EL (cell line): ENCODE results near the gene ATF6.
"Not testable (repeated sequence)": the region's sequence is repeated elsewhere in the genome, so short reads cannot be mapped to it uniquely, and the experiment has no call there.

Experiments used
- DNase-seq: peaks from one replicate; pipeline ENCODE4 v3.0.0-alpha.2; 2016

Gene ATF6

DNA sequence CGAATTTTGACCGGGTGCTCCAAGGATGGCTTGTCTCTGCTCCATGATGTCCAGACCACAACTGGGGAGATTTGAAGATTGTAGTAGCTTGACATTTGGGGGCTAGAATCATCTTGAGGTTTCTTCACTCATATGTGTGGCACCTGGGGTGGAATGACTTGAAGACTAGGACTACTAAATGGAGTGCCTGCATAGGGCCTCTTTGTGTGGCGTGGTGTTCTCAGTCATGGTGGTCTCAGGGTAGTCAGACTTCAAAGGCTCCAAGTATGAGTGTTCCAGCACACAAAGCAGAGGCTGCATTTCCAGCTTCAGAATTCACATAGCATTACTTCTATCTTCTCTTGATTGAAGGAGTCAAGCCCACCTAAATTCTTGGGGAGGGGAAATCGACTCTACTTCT lies 16.8 kb downstream of the ATF6 start:
- DNase-seq, result no peak

DNA sequence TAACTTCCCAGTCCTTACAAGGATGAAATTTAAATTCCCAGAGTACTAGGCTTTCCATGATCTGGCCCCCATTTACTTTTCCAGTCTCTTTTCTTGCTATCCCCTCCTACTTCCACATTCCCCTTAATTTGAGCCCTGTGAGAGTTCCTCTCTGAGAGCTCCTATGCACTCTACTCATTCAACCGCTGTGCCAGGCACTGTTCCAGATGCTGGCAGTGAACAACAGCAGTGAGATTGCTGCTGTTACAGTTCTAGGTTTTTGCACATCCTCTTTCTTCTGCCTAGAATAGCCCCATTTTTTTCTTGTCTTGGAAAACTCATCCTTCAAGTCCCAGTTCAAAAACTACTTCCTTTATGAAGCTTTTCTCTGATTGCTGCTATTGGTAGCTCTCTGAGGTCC lies 18.8 kb downstream of the ATF6 start:
- DNase-seq, result no peak

DNA sequence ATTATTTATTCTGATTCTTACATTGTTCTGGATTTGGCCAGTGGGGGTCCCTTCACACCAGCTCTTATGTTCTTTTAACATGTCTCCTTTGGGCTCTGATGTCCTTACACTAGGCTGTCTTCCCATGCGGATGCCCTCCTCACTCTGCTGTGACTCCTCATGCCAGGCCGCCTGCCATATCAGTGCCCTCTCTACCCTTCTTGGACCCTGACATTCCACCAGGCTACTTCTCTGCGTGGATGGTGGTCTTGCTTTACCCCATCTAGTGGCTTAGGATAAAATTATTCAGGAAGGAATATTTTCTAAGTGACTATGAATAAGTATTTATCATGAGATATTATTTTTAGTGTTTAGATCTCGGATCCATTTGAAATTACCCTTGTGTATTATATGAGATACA lies 21.2 kb downstream of the ATF6 start:
- DNase-seq, result no peak

DNA sequence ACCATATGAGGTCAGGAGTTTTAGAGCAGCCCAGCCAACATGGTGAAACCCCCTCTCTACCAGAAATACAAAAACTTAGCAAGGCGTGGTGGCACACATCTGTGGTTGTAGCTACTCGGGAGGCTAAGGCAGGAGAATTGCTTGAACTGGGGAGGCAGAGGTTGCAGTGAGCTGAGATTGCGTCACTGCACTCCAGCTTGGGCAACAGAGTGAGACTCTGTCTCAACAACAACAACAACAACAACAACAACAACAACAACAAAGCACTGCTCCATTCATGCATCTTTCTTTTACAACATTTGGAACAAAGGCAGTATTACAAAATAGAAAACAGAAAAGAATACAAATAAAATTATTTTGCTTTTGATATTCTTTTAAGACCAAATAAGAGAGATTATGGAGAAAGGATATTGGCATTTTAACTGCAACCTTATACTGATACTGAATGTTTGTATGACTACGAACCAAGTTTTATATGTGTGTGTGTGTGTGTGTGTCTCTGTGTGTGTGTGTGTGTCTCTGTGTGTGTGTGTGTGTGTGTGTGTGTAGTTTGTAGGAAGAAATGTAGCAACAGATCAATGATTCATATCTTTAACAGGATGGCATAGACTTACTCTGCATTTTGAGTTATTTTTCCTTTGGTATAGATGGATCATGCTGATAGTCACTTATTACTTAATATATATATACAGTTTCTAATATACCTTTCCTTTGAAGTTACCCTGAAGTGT lies 24.6 kb downstream of the ATF6 start:
- DNase-seq, result no peak

DNA sequence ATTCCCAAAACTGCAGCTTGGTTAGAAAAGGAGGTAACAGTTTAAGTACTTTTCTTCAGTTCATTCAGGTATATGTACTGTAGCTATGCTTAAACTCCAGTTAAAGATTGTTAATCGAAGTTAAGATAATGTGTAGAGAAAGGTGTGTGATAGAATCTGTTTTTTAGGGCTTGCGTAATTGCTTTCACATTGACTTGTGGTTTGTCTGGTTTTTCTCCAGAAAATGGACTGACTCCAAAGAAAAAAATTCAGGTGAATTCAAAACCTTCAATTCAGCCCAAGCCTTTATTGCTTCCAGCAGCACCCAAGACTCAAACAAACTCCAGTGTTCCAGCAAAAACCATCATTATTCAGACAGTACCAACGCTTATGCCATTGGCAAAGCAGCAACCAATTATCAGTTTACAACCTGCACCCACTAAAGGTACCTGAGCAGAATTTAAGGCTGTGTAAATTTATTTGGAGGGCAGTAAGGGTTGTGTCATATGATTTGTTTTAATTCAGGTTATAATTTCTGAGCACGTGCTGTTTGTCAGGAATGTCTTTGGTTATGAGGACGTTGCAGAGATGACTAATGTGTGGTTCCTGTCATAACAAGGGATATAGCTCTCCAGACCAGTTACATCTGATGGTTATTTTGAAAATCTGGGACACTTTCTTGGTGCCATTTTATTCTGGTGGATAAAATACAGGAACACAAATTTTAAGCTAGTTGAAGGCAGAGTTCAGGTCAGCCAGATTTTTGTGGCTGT lies 26.0 kb downstream of the ATF6 start:
- DNase-seq, result peak; percentile 58

DNA sequence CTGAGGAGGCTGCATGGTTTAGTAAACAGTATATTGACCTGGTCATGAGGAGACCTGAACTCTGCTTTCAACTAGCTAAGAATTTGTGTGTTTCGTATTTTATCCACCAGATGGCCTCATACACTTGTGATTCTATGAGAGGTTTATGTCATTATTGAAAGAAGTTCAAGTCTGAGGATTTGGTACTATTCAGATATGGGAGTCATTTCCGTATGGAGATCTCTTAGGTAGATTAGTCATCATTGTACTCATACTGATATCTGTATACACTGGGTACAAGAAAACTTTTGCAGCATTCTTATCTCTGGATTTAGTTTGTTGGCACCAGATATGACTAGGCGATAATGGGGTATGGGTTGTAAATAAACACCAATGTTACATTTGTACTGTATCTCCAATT lies 26.6 kb downstream of the ATF6 start:
- peak; percentile 82 for DNase-seq

DNA sequence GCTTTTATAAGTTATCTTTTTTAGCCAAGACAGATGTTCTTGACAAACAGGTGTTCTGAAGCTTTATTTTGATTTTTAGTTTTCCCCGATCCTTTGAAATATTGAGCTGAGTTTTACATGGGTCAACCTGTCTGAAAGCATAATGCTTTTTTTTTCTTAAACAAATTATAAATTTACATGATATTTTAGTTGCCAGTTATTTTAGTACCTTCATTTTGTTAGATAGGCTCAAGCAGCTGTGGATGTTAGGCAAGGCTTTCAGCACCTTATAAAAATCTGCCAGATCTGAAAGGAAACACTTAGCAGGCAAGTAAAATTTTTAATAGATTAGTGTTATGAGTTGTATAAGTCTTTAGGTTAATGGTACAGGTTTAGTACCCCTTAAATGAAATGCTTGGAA lies 33.7 kb downstream of the ATF6 start:
- DNase-seq, result no peak

DNA sequence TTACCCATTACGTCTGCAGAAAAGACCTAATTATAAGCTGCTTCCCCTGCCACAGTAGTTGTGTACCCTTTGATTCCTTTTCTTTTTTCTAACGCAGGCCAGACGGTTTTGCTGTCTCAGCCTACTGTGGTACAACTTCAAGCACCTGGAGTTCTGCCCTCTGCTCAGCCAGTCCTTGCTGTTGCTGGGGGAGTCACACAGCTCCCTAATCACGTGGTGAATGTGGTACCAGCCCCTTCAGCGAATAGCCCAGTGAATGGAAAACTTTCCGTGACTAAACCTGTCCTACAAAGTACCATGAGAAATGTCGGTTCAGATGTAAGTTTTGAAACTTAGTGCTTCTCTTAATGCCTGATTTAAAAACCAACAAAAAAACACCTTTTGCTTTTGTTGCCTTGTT lies 35.8 kb downstream of the ATF6 start:
- DNase-seq, result no peak

DNA sequence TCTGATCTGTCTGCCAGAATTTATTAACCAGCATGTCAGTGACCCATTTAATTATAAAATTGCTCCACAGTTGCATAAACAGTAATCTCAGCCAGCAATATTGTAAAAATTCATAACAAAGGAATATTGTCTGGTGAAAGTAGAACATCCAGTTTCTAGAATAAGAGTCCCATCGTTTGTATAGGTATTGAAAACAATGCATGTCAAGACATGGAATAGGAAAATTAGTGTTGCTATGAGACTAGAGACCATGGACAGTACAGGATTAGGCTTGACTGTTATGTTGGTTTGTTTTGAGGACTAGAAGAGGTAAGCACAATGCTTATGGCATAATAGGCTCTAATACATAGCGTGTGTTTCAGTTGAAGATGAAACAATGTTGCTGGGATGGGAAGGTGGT lies 37.1 kb downstream of the ATF6 start:
- DNase-seq, result no peak

DNA sequence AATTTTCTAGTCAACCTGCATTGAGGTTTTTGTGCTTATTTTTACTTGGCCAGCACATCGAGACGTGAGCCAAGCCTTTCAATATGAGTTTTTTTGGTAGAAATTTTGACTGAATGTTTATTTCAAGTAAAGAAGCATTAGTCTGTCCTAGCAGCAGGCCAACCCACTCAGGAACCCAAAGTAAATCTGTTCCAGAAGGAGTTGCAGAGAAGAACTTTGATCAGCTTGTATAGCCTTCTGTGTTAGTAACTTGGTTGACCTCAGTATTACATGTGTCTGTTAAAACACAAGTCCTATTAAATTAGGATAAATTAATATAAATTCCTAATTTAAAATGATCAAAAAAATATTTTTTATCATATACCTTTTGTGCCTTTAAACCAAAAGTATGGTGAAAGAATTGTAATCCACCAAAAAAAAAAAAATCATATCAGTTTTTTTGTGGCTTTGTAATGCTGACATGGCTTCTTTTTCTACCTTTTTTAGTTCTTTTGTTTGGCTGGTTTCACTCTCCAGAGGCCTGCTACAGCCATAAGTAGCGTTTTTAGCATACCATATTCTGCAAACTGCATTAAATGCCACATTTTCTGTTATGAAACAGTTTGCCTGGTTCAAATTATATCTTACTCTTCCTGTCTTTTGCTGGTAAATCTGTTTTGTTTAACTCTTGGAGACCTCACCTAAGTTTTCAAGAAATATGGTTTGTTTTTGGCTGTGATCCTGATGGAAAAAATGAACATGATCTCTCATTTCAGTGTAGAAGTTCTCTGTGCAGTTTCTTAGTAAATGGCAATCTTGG lies 39.5 kb downstream of the ATF6 start:
- DNase-seq, result no peak

DNA sequence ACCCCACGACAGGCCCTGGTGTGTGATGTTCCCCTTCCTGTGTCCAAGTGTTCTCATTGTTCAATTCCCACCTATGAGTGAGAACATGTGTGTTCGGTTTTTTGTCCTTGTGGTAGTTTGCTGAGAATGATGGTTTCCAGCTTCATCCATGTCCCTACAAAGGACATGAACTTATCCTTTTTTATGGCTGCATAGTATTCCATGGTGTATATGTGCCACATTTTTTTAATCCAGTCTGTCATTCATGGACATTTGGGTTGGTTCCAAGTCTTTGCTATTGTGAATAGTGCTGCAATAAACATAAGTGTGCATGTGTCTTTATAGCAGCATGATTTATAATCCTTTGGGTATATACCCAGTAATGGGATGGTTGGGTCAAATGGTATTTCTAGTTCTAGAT lies 43.1 kb downstream of the ATF6 start:
- DNase-seq, result not testable (repeated sequence)

DNA sequence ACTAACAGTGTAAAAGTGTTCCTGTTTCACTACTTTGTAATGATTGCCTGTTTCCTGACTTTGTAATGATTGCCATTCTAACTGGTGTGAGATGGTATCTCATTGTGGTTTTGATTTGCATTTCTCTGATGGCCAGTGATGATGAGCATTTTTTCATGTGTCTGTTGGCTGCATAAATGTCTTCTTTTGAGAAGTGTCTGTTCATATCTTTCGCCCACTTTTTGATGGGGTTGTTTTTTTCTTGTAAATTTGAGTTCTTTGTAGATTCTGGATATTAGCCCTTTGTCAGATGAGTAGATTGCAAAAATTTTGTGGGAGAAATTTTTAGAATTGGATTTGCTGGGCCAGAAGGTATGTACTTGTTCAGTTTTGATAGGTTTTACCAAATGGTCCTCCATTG lies 43.5 kb downstream of the ATF6 start:
- DNase-seq, result not testable (repeated sequence)

DNA sequence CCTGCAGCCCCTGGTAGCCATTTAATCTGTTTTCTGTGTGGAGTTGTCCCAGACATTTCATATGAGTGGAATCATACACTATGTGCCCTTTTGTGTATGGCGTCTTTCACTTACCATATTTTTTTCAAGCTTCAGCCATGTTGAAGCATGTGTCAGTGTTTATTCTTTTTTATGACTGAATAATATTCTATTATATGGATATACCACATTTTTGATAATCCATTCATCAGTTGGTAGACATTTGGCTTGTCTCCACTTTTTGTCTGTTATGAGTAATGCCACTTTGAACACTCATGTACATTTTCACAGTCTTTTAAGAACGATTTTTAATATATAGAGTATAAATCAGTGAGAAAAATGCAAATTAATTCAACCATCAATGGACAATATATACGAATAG lies 44.7 kb downstream of the ATF6 start:
- no peak for DNase-seq

DNA sequence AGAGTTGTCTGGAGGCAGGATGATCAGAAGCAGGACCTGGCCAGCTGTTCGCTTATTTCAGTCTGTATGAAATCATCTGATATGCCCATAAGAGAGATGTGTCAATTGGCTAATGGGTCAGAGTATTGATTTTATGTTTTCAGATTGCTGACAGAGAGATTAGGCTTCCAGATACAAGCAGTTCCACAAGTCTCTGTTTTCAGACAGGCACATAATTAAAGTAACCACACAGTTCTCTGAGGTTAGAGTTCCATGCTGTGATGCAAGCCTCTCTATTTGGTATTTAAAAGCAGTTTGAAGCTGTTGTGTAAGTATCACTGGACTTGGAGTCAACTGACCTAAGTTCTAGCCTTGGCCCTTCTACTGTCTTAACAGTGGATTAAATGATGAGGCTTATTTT lies 50.1 kb downstream of the ATF6 start:
- DNase-seq, result peak; percentile 2

DNA sequence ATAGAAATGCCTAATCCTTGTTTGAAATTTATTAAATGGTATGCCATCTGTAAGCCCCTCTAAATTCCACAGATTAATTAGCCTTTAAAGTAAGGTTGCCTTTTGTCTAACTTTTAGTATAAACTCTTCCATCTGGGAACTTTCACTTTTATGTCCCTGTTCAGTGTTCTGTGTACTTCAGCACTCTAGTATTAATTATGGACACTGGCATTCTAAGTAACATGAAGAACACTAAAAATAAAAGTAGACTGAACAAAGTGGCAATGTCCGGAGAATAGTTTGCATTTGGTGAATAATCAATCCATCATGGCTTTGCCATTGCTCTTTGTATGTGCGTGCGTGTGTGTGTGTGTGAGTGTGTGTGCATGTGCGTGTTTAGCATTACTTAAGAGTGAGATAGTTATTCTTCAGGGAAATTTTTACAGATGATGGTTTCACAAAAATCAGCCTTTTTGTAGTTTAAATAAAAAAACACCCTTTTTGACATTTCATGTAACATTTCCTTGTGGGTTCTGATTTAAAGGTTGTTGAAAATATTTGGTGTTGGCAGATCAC lies 51.1 kb downstream of the ATF6 start:
- no peak for DNase-seq

DNA sequence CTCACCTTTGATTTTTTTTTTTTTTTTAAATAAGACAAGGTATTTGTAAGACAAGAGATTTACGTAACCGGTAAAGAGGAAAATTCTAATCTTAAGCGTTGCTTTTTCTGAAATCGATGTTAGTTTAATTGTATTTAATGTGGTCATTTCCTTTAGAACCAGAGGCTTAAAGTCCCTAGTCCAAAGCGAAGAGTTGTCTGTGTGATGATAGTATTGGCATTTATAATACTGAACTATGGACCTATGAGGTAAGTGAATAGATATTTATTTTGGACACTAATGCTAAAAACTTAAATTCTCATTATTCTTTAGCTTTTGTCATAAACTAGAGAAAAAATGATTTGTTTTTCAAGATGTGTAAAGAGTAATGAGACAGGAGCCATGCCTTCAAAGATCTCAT lies 54.8 kb downstream of the ATF6 start:
- DNase-seq, result no peak

DNA sequence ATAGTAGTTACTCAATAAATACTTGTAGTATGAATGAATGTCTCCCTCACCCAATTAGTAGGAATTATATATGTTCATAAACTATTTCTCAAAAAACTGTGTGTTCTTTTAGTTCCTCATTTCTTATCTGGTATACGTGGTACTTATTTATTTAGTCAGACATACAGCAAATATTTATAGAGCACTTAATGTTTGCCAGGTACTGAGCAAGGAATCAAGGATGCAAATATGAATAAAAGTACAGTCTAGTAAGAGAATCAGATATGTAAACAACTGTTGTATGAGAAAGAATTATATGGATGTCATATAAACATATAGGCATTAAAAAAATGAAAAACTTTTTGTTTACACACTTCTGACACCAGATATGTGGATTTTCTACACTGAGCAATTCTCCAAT lies 58.5 kb downstream of the ATF6 start:
- no peak for DNase-seq

DNA sequence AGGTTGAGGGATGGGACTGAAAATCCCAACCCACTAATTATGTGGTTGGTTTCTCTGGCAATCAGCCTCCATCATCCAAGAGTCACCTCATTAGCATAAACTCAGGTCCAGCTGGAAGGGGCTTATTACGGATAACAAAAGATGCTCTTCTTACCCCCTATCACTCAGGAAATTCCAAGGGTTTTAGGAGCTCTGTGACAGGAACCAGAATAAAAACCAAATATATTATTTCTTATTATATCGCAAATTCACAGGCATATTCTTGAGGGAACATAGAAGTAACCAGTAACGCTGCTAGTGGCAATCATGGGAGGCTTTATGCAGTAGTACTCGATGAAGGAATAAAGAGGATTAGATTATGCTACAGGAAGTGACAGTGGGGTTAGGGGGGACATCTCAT lies 59.7 kb downstream of the ATF6 start:
- DNase-seq, result no peak

DNA sequence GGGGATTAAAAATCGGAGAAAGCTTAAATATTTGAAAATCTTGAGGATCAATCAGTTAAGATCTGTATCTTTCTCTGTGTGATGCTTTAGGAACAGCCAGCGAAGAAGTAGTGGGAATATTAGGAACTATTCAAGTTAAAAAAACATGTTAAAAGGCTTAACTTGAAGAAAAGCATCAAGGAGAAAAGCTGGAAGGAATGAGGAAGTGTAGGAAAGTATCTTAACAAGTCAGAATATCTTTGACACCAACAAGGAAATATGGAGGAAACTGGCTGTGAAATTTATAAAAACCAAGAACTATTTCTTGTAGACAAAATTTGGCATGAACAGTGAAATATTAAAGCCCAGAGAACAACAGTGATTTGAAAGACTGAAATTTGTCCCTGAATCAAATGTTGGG lies 60.4 kb downstream of the ATF6 start:
- DNase-seq, result no peak

DNA sequence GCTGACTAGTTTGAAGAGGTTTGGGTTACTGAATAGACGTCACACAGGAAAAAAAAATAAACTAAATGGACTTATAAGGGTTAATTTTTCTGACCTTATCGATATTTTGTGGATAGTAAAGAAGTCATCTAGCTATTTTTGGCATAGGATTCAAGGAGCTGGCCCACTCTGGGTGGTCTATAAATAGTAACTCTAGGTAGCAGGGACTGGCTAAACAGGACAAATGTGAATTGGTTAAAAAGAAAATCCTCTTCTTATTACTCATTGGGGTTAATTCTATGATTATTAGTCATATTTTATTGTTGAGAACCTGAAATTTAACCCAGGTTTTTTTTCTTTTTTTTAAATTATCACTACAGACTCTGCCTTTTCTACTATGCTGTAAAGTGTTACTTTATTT lies 61.7 kb downstream of the ATF6 start:
- peak; percentile 33 for DNase-seq

DNA sequence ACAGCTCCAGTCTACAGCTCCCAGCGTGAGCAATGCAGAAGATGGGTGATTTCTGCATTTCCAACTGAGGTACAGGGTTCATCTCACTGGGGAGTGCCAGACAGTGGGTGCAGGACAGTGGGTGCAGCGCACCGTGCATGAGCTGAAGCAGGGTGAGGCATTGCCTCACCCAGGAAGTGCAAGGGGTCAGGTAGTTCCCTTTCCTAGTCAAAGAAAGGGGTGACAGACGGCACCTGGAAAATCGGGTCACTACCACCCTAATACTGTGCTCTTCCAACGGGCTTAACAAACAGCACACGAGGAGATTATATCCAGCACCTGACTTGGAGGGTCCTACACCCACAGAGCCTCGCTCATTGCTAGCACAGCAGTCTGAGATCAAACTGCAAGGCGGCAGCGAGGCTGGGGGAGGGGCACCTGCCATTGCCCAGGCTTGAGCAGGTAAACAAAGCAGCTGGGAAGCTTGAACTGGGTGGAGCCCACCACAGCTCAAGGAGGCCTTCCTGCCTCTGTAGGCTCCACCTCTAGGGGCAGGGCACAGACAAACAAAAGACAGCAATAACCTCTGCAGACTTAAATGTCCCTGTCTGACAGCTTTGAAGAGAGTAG lies 66.3 kb downstream of the ATF6 start:
- not testable (repeated sequence) for DNase-seq

DNA sequence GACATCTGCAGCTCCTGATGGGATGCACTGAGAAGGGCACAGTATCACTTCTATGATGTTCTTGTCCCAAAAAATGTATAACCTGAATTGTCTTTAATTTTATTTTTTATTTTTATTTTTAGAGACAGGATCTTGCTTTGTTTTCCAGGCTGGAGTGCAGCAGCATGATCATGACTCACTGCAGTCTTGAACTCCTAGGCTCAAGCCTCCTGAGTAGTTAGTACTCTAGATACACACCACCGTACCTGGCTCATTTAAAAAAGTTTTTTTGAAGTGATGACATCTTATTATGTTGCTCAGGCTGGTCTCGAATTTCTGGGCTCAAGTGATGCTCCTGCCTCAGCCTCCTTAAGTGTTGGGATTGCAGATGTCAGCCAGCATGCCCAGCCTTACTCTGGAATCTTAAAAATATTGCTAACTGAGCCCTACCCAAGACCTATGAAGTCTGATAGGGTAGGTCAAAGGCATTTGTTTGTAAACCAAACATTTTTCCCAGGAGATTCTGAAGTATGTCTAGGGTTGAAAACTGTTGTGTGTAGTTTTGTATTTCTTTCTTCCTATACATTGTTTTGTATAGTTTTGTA lies 68.9 kb downstream of the ATF6 start:
- DNase-seq, result no peak

DNA sequence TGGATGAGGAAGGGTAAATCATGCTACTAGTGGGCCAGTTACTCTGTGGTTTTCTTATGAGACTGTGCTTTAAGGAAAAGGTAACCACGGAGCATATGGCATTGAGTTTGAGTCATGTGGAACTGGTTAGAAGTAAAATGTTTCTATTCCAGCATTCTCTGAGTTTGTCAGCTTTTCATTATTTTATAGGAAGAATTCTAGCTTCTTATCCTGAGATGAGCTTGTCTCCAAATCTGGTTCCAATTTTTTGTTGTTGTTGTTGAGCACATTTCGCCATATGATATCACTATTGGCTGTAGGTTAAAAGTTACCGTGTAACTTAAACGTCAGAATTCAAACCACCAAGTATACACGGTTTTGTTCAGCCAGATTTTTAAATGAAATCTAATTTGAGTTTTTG lies 69.9 kb downstream of the ATF6 start:
- DNase-seq, result peak; percentile 4
